ENCODE results near the gene APLP2. TPM values are rescaled to one million over a fixed set of nuclear protein-coding genes. Genes with fewer than 3 reads are reported as not detected.

APLP2 gene
- total and polyA plus RNA-seq, 2 experiments from 2014 or later = 322 to 362 TPM

DNA sequence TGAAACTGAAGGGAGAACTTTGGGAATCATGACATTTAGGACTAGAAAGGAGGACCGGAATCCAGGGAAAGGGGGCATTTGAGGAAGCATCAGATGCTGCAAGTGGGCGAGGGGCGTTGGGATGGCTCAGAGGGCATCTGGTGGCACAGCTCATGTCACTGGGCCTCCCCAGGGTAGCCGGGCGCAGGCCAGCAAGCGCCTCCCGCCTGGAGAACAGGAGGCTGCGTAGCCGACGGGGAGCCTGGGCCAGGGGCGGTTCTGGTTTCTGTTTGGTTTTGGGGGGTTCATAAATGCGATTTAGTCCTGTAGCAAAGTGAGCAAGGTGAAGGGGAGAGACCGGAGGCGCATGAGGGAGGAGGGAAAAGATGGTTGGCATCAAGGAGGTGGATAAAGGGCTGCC is 89.4 kb downstream of the APLP2 start:
- H3K4me1 Mint-ChIP-seq = peaks cover 52% of the 10 kb centered on the region
- H3K27me3 Mint-ChIP-seq (ENCODE audit: insufficient read depth, low read depth, poor library complexity) = peaks cover 42% of the 10 kb centered on the region
- H3K9me3 Mint-ChIP-seq = no peaks in the 10 kb centered on the region; the same call in 2 of the 3 replicates
- peaks cover 48% of the 10 kb centered on the region for H3K27me3 ChIP-seq (ENCODE audit: insufficient read depth)
- peaks cover 8% of the 10 kb centered on the region; the same call in 1 of the 2 replicates for H3K79me2 ChIP-seq (replicated peaks; ENCODE audit: insufficient read depth)
- peak overlapping the region; percentile 83 for H3K4me3 ChIP-seq
- H3K36me3 Mint-ChIP-seq (ENCODE audit: low read depth) = no peaks in the 10 kb centered on the region; the same call in 2 of the 3 replicates
- ATAC-seq = peak; percentile 3; the same call in 1 of the 3 replicates
- peaks cover 27% of the 10 kb centered on the region for H3K4me1 ChIP-seq (ENCODE audit: insufficient read depth)
- peak overlapping the region; percentile 60 for H3K4me3 Mint-ChIP-seq
- H3F3A ChIP-seq (replicated peaks; ENCODE audit: low read depth) = peaks cover 8% of the 10 kb centered on the region; the same call in 1 of the 2 replicates
- no peak overlapping the region for H3K27ac ChIP-seq (ENCODE audit: low read depth)
- TF ChIP-seq STAT1 (IDR thresholded peaks at IDR 0.05; ENCODE audit: unreplicated experiment) (no peak), ZNF114 (CRISPR knock-in tag; IDR thresholded peaks at IDR 0.05) (no peak), JUNB (IDR thresholded peaks at IDR 0.05; ENCODE audit: unreplicated experiment) (no peak), CREB1 (CRISPR knock-in tag; IDR thresholded peaks at IDR 0.05; ENCODE audit: low read depth) (no peak), POLR2AphosphoS5 (IDR thresholded peaks at IDR 0.05; ENCODE audit: low read depth) (no peak), EZH2 (IDR thresholded peaks at IDR 0.05; ENCODE audit: low read depth, unreplicated experiment) (no peak)
- TF ChIP-seq, protein P1, sequence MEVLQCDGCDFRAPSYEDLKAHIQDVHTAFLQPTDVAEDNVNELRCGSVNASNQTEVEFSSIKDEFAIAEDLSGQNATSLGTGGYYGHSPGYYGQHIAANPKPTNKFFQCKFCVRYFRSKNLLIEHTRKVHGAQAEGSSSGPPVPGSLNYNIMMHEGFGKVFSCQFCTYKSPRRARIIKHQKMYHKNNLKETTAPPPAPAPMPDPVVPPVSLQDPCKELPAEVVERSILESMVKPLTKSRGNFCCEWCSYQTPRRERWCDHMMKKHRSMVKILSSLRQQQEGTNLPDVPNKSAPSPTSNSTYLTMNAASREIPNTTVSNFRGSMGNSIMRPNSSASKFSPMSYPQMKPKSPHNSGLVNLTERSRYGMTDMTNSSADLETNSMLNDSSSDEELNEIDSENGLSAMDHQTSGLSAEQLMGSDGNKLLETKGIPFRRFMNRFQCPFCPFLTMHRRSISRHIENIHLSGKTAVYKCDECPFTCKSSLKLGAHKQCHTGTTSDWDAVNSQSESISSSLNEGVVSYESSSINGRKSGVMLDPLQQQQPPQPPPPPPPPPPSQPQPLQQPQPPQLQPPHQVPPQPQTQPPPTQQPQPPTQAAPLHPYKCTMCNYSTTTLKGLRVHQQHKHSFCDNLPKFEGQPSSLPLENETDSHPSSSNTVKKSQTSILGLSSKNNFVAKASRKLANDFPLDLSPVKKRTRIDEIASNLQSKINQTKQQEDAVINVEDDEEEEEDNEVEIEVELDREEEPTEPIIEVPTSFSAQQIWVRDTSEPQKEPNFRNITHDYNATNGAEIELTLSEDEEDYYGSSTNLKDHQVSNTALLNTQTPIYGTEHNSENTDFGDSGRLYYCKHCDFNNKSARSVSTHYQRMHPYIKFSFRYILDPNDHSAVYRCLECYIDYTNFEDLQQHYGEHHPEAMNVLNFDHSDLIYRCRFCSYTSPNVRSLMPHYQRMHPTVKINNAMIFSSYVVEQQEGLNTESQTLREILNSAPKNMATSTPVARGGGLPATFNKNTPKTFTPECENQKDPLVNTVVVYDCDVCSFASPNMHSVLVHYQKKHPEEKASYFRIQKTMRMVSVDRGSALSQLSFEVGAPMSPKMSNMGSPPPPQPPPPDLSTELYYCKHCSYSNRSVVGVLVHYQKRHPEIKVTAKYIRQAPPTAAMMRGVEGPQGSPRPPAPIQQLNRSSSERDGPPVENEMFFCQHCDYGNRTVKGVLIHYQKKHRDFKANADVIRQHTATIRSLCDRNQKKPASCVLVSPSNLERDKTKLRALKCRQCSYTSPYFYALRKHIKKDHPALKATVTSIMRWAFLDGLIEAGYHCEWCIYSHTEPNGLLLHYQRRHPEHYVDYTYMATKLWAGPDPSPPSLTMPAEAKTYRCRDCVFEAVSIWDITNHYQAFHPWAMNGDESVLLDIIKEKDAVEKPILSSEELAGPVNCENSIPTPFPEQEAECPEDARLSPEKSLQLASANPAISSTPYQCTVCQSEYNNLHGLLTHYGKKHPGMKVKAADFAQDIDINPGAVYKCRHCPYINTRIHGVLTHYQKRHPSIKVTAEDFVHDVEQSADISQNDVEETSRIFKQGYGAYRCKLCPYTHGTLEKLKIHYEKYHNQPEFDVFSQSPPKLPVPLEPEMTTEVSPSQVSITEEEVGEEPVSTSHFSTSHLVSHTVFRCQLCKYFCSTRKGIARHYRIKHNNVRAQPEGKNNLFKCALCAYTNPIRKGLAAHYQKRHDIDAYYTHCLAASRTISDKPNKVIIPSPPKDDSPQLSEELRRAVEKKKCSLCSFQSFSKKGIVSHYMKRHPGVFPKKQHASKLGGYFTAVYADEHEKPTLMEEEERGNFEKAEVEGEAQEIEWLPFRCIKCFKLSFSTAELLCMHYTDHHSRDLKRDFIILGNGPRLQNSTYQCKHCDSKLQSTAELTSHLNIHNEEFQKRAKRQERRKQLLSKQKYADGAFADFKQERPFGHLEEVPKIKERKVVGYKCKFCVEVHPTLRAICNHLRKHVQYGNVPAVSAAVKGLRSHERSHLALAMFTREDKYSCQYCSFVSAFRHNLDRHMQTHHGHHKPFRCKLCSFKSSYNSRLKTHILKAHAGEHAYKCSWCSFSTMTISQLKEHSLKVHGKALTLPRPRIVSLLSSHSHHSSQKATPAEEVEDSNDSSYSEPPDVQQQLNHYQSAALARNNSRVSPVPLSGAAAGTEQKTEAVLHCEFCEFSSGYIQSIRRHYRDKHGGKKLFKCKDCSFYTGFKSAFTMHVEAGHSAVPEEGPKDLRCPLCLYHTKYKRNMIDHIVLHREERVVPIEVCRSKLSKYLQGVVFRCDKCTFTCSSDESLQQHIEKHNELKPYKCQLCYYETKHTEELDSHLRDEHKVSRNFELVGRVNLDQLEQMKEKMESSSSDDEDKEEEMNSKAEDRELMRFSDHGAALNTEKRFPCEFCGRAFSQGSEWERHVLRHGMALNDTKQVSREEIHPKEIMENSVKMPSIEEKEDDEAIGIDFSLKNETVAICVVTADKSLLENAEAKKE (CRISPR knock-in tag; IDR thresholded peaks at IDR 0.05) = no peak
- TF ChIP-seq, protein P2, sequence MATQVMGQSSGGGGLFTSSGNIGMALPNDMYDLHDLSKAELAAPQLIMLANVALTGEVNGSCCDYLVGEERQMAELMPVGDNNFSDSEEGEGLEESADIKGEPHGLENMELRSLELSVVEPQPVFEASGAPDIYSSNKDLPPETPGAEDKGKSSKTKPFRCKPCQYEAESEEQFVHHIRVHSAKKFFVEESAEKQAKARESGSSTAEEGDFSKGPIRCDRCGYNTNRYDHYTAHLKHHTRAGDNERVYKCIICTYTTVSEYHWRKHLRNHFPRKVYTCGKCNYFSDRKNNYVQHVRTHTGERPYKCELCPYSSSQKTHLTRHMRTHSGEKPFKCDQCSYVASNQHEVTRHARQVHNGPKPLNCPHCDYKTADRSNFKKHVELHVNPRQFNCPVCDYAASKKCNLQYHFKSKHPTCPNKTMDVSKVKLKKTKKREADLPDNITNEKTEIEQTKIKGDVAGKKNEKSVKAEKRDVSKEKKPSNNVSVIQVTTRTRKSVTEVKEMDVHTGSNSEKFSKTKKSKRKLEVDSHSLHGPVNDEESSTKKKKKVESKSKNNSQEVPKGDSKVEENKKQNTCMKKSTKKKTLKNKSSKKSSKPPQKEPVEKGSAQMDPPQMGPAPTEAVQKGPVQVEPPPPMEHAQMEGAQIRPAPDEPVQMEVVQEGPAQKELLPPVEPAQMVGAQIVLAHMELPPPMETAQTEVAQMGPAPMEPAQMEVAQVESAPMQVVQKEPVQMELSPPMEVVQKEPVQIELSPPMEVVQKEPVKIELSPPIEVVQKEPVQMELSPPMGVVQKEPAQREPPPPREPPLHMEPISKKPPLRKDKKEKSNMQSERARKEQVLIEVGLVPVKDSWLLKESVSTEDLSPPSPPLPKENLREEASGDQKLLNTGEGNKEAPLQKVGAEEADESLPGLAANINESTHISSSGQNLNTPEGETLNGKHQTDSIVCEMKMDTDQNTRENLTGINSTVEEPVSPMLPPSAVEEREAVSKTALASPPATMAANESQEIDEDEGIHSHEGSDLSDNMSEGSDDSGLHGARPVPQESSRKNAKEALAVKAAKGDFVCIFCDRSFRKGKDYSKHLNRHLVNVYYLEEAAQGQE (IDR thresholded peaks at IDR 0.05; ENCODE audit: unreplicated experiment) = no peak
- peak; percentile 19 for DNase-seq (ENCODE audit: low spot score)
- no peaks in the 10 kb centered on the region for H4K20me1 ChIP-seq (replicated peaks; ENCODE audit: insufficient read depth)
- no peaks in the 10 kb centered on the region; the same call in 1 of the 2 replicates for H3K36me3 ChIP-seq (ENCODE audit: insufficient read depth)
- no peak overlapping the region for H3K27ac Mint-ChIP-seq
- peak overlapping the region; percentile 91 for H2AFZ ChIP-seq
- no peaks in the 10 kb centered on the region for H3K9me2 ChIP-seq (ENCODE audit: insufficient read depth)
- peak overlapping the region; percentile 94 for H3K4me2 ChIP-seq

All from GM23338 (cell line).